ENCODE data around the gene HOXA13.
A peak's percentile ranks its signal among the peaks of the same experiment; 100 is the strongest.

GRCh38 chr7:27179503-27180430 is 20.1 kb downstream of the HOXA13 start:
- TF ChIP-seq, protein P1, sequence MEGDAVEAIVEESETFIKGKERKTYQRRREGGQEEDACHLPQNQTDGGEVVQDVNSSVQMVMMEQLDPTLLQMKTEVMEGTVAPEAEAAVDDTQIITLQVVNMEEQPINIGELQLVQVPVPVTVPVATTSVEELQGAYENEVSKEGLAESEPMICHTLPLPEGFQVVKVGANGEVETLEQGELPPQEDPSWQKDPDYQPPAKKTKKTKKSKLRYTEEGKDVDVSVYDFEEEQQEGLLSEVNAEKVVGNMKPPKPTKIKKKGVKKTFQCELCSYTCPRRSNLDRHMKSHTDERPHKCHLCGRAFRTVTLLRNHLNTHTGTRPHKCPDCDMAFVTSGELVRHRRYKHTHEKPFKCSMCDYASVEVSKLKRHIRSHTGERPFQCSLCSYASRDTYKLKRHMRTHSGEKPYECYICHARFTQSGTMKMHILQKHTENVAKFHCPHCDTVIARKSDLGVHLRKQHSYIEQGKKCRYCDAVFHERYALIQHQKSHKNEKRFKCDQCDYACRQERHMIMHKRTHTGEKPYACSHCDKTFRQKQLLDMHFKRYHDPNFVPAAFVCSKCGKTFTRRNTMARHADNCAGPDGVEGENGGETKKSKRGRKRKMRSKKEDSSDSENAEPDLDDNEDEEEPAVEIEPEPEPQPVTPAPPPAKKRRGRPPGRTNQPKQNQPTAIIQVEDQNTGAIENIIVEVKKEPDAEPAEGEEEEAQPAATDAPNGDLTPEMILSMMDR (conservative IDR thresholded peaks at IDR 0.05; ENCODE audit: low read length) = peak; percentile 97
- TF ChIP-seq EZH2phosphoT487 (IDR thresholded peaks at IDR 0.05; ENCODE audit: borderline replicate concordance, low read depth, low read length) = no peak

All from OCI-LY7 (cell line).